Fibroblast of villous mesenchyme (primary cell): Measurements from ENCODE around the gene CTPS1. TPM values are rescaled to one million over a fixed set of nuclear protein-coding genes. Genes with fewer than 3 reads are reported as not detected.

ENCODE experiments used
- DNase-seq: peaks from one replicate; pipeline ENCODE4 v3.0.0-alpha.2; 2010; ENCODE audit warnings: low read depth
- H3K4me3 ChIP-seq: 2 replicates; pipeline ENCODE4 v1.5.1; 2011; ENCODE audit warnings: low read depth, mild to moderate bottlenecking, low read length
- CTCF ChIP-seq: IDR thresholded peaks from 2 replicates; pipeline ENCODE4 v1.5.1; 2012; ENCODE audit warnings: low read depth, mild to moderate bottlenecking, low read length; ENCODE audit not compliant: insufficient read depth
- total RNA-seq: library from RNA; depleted of rRNA; stranded (reverse); fragments of >200 nt; gene quantifications from 2 replicates; pipeline ENCODE4 v1.2.3, GENCODE V29; 2012

Gene CTPS1
- 42.3 and 48.0 TPM in 2 replicates for total RNA-seq

- peak within 1 kb of the TSS; percentile 77 for H3K4me3 ChIP-seq
- DNase-seq = peak; percentile 94
- peak; percentile 22 for TF ChIP-seq CTCF
These were observed at the start of gene CTPS1 for GRCh38 chr1:40979241-40980067. Gene CTPS1 (plus strand): TSS chr1:40979696. CDS start chr1:40983291, 3,595 bp downstream.

DNA sequence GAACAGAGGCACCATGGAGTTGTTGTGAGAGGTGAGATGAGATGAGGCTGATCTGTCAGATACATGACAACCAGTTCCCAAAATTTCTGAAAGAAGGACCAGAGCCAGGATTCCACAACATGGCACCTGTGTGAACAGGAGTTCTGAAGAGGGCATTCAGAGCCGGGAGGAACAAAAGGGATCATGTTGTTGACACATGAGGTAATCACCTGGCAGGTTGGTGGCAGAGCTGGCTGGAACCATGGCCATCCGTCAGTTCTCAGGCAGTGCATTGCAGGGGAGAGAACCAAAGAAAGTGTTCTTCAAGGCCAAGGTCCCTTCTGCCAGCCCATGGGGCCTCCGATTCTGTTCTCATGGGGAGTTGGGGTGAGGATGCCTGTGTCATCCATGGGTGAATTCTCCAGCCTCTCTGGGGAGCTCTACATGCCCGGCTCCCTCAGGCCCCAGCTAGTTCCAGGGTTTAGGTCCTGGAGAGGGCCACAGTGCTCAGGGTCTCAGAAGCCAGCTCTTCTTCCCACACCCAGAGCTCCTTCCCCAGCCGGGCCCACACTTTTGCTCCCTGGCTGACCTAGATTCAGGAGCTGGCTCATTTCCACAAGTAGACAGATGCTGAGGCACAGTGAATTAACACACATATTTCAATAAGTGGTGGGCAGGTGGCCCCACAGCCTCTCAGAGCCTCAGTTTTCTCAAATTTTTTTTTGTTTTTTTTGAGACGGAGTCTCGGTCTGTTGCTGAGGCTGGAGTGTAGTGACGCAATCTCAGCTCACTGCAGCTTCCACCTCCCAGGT is 49.1 kb upstream of the CTPS1 start:
- TF ChIP-seq CTCF = no peak
- H3K4me3 ChIP-seq = no peak overlapping the region
- DNase-seq = no peak

- TF ChIP-seq CTCF = no peak
- DNase-seq = no peak
- H3K4me3 ChIP-seq = no peak overlapping the region
These were observed 47.9 kb upstream of the CTPS1 start for GRCh38 chr1:40931601-40932000.

DNA sequence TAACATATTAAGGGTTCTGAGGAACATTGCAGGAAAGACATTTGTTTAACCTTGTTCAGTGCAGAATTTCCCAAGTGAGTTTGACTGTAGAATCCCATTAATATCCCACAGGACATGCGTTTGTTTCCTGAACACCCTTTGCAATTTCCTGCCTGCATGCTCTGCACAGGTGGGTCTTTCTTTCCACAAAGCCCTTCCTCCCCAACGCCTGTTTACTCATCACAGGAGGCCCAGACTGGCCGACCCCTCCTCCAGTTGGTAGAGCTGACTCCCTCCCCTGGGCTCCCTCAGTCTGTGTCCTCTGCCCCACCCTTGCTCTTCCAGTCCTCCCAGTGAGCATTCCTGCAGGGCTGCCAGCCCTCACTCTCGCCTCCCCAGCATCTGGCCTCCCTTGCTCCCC is 47.5 kb upstream of the CTPS1 start:
- no peak for TF ChIP-seq CTCF
- no peak for DNase-seq
- no peak overlapping the region for H3K4me3 ChIP-seq

DNA sequence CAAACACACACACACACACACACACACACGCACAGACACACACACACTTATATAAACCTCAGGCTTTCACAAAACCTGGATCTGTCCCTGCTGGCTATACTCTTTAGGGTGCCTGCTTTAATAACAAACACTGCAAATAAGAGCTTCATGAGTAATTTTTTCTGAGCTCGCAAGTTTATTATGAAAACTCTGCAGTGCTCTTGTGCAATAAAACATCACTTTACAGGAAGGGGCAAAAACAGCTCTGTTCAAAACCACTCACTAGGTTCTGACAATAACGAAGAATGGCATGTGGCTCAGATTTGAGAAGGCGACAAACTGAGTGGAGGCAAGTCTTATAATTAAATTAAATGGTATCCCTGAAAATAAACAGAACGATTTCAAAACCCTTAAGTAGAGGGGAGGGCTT is 42.6 kb upstream of the CTPS1 start:
- no peak overlapping the region for H3K4me3 ChIP-seq
- TF ChIP-seq CTCF = no peak
- DNase-seq = peak; percentile 73

GRCh38 chr1:40938393-40938792 is 41.1 kb upstream of the CTPS1 start:
- H3K4me3 ChIP-seq = no peak overlapping the region
- no peak for TF ChIP-seq CTCF
- DNase-seq = no peak
